HG03457 (cell line): ENCODE results near the gene RNF151.

Source experiments
- ATAC-seq: cut with Tn5 transposase; IDR thresholded peaks from one replicate; pipeline ENCODE4 v1.9.1; 2021; ENCODE audit warnings: moderate number of reproducible peaks; ENCODE audit not compliant: unreplicated experiment

The RNF151 gene

GRCh38 chr16:1991135-1991551 lies 24.5 kb downstream of the RNF151 start:
- no peak for ATAC-seq

- ATAC-seq, result no peak
These were observed 24.9 kb downstream of the RNF151 start for GRCh38 chr16:1991588-1991947.

GRCh38 chr16:1991948-1992703 lies 25.5 kb downstream of the RNF151 start:
- peak; percentile 32 for ATAC-seq

- no peak for ATAC-seq
These were observed 26.2 kb downstream of the RNF151 start for GRCh38 chr16:1992704-1993317.

- ATAC-seq, result no peak
These were observed 27.1 kb downstream of the RNF151 start for GRCh38 chr16:1993731-1994131.

GRCh38 chr16:1997494-1998359 lies 31.1 kb downstream of the RNF151 start:
- ATAC-seq, result no peak

GRCh38 chr16:1998360-1998835 lies 31.7 kb downstream of the RNF151 start:
- no peak for ATAC-seq

GRCh38 chr16:1998852-1999801 lies 32.5 kb downstream of the RNF151 start:
- no peak for ATAC-seq

GRCh38 chr16:1999866-2000514 lies 33.3 kb downstream of the RNF151 start:
- no peak for ATAC-seq

- no peak for ATAC-seq
These were observed 34.4 kb downstream of the RNF151 start for GRCh38 chr16:2001035-2001434.

GRCh38 chr16:2001456-2002355 lies 35.0 kb downstream of the RNF151 start:
- ATAC-seq, result no peak

GRCh38 chr16:2002406-2003230 lies 36.0 kb downstream of the RNF151 start:
- ATAC-seq, result no peak

- ATAC-seq, result no peak
These were observed 36.7 kb downstream of the RNF151 start for GRCh38 chr16:2003231-2003826.

GRCh38 chr16:2003827-2004641 lies 37.4 kb downstream of the RNF151 start:
- ATAC-seq, result no peak

- no peak for ATAC-seq
These were observed 38.3 kb downstream of the RNF151 start for GRCh38 chr16:2004795-2005517.

GRCh38 chr16:2005646-2006045 lies 39.0 kb downstream of the RNF151 start:
- no peak for ATAC-seq
